B cell (primary cell): Measurements from ENCODE around the gene HSBP1L1.

Source experiments
- EZH2 ChIP-seq: IDR thresholded peaks from 2 replicates; pipeline ENCODE4 v1.6.1; 2012; ENCODE audit warnings: borderline replicate concordance, low read depth, mild to moderate bottlenecking, moderate library complexity, low read length; ENCODE audit not compliant: insufficient read depth, poor library complexity, severe bottlenecking
- TF ChIP-seq, protein P1 (sequence below): fragments of 200-600 bp; IDR thresholded peaks from one replicate; pipeline ENCODE4 v1.8.0; 2022; ENCODE audit warnings: antibody characterized with exemption, mild to moderate bottlenecking

DNA sequence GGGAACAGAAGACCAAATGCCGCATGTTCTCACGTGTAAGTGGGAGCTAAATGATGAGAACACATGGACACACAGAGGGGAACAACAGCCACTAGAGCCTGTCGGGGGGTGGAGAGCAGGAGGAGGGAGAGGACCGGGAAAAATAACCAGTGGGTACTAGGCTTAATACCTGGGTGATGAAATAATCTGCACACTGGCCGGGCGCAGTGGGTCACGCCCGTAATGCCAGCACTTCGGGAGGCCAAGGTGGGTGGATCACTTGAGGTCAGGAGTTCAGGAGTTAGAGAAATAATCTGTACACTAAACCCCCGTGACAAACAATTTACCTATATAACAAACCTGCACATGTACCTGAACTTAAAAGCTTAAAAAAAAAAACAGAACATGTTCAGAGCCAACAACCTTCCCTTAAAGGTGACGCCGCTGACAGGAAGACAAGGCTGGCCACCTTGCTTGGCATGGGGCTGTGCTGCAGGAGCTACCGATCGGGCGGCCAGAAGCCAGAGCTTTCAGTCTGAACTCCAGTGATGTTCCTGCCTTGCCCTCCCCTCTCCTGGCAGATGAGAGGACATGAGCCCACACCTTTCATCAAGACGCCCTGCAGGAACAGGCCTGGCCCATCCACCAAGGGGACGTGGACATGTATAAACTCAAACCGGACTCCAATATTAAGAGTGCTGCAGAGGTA lies 24.2 kb upstream of the HSBP1L1 start:
- TF ChIP-seq, protein P1, sequence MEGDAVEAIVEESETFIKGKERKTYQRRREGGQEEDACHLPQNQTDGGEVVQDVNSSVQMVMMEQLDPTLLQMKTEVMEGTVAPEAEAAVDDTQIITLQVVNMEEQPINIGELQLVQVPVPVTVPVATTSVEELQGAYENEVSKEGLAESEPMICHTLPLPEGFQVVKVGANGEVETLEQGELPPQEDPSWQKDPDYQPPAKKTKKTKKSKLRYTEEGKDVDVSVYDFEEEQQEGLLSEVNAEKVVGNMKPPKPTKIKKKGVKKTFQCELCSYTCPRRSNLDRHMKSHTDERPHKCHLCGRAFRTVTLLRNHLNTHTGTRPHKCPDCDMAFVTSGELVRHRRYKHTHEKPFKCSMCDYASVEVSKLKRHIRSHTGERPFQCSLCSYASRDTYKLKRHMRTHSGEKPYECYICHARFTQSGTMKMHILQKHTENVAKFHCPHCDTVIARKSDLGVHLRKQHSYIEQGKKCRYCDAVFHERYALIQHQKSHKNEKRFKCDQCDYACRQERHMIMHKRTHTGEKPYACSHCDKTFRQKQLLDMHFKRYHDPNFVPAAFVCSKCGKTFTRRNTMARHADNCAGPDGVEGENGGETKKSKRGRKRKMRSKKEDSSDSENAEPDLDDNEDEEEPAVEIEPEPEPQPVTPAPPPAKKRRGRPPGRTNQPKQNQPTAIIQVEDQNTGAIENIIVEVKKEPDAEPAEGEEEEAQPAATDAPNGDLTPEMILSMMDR, result no peak
- TF ChIP-seq EZH2, result no peak
